HS-5 (cell line): ENCODE measurements around the gene LILRB4.
"Not testable (repeated sequence)": the region's sequence is repeated elsewhere in the genome, so short reads cannot be mapped to it uniquely, and the experiment has no call there.

Experiments
- DNase-seq: peaks from one replicate; pipeline ENCODE4 v3.0.0-alpha.2; 2012; ENCODE audit warnings: low read depth

Gene LILRB4

GRCh38 chr19:54662730-54663129 lies at the start of gene LILRB4:
LILRB4 (plus strand) TSS chr19:54662985; CDS start chr19:54663034, 49 bp downstream.
- no peak for DNase-seq

DNA sequence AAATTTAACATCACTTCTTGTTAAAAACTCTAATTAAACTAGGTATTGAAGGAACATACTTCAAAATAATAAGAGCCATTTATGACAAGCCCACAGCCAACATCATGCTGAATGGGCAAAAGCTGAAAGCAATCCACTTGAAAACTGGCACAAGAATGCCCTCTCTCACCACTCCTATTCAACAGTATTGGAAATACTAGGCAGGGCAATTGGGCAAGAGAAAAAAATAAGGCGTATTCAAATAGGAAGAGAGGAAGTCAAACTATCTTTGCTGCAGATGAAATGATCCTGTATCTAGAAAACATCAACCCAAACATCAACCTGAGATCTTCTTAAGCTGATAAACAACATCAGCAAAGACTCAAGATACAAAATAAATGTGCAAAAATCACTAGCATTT lies 48.1 kb upstream of the LILRB4 start:
- DNase-seq: no peak

GRCh38 chr19:54616057-54616456 lies 46.7 kb upstream of the LILRB4 start:
- no peak for DNase-seq

GRCh38 chr19:54616821-54617560 lies 45.8 kb upstream of the LILRB4 start:
- no peak for DNase-seq

DNA sequence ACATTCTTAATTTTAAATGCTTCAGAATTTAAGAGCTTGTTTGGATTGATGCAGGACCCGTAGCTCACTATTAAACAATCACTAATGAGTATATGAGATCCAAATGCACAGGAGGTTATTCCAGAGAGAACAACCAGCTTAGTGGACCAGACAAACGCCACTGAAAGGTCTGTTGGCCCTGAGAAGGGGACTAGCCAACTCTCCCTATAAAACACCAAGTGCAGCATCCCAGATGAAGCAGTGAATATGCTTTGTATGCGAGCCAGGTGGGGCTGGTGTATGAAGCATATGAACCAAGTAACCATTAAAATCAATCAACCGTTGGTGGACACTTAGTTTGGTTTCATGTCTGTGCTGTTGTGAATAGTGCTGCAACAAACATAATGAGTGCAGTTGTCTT lies 42.3 kb upstream of the LILRB4 start:
- DNase-seq: no peak

DNA sequence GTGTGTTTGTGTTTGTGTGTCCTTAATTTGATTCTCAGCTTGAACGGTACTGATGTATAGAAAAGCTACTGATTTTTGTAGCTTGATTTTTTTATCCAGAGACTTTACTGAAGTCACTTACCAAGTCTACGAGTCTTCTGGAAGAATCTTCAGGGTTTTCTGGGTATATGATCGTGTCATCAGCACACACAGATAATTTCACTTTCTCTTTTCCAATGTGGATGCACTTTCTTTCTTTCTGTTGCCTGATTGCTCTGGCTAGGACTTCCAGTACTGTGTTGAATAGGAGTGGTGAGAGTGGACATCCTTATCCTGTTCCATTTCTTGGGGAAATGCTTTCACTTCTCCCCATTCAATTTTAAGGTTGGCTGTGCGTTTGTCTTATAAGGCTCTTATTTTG lies 40.4 kb upstream of the LILRB4 start:
- no peak for DNase-seq

- not testable (repeated sequence) for DNase-seq
These were observed 38.6 kb upstream of the LILRB4 start for GRCh38 chr19:54624234-54624633.

GRCh38 chr19:54624934-54625730 lies 37.7 kb upstream of the LILRB4 start:
- not testable (repeated sequence) for DNase-seq

- no peak for DNase-seq
These were observed 36.0 kb upstream of the LILRB4 start for GRCh38 chr19:54626757-54627156.

DNA sequence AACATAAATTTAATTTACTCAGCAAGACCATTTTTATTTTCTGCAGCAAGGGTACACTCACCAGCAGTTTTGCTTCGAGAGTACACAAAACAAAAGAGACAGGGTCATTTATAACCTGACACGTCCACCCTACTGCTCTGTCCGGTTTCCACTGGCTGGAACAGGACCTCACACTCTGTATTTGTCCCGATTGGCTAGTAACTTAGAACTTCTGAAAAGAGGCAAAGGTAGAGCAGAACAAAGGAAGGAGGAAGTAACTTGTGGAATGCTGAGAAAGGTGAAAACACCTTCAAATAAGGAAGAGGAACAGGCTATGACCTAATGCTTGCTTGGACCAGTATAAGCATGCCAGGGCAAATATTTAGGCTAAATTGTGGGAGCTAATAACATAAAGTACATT lies 34.9 kb upstream of the LILRB4 start:
- DNase-seq: not testable (repeated sequence)

DNA sequence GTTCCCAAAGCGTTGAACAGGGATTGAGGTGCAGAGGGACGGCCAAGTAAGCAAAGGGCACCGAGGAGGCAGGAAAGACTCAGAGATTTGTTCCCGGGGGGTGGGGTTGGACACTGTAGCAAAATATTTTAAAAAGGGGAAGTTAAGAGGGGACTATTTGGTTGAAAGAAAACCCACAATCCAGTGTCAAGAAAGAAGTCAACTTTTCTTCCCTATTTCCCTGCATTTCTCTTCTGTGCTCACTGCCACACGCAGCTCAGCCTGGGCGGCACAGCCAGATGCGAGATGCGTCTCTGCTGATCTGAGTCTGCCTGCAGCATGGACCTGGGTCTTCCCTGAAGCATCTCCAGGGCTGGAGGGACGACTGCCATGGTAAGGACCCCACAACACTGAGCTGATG lies 32.5 kb upstream of the LILRB4 start, which contains the start of gene LILRB1:
Gene LILRB1, plus strand, starts transcription at position 223 of the 400 bp plus-strand sequence. CDS start 590 bp downstream, outside the sequence.
- DNase-seq: not testable (repeated sequence)

DNA sequence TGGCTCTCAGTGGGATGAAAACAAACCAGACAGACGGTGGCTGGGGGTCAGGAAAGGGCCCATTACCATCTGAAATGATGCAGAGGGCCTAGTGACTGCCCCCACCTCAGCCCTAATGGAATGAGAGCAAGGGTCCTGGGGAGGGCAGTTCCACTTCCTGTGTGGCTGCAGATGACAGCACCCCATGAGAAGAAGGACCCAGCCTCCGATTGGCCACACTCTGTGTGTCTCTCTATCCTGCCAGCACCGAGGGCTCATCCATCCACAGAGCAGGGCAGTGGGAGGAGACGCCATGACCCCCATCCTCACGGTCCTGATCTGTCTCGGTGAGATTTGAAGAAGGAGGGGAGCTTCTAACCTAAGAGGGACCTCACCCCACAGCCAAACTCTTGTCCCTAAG lies 32.0 kb upstream of the LILRB4 start:
- DNase-seq: no peak

GRCh38 chr19:54631489-54632337 lies 31.1 kb upstream of the LILRB4 start:
- not testable (repeated sequence) for DNase-seq

DNA sequence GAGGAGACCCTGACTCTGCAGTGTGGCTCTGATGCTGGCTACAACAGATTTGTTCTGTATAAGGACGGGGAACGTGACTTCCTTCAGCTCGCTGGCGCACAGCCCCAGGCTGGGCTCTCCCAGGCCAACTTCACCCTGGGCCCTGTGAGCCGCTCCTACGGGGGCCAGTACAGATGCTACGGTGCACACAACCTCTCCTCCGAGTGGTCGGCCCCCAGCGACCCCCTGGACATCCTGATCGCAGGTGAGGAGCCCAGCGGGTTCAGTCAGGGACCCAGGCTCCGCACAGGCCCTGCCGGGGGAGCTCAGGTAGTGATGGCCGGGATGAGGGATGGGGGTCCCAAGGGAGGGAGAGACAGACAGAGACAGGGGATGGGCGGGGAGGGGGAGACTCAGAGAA lies 30.3 kb upstream of the LILRB4 start:
- DNase-seq: not testable (repeated sequence)

DNA sequence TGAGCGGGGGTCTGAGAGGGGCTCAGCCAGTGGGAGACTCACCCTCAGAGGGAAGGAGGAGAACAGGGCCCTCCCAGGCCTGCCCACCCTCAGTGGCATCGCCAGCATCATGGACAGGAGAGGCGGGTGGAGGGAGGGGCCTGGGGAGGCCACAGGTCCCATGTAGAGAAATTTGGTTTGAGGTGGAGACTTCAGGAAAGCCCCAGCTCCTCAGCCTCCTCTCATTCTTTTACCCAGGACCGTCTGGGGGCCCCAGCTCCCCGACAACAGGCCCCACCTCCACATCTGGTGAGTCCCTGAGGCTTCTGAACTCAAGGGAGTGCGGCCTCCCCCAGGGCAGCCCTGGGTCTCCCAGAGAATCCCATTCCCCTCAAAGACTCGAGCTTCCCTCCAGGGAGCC lies 29.4 kb upstream of the LILRB4 start:
- no peak for DNase-seq

- not testable (repeated sequence) for DNase-seq
These were observed 26.7 kb upstream of the LILRB4 start for GRCh38 chr19:54636081-54636480.

- DNase-seq: no peak
These were observed 24.1 kb upstream of the LILRB4 start for GRCh38 chr19:54638683-54639082.

GRCh38 chr19:54642953-54643352 lies 19.8 kb upstream of the LILRB4 start:
- DNase-seq: not testable (repeated sequence)

DNA sequence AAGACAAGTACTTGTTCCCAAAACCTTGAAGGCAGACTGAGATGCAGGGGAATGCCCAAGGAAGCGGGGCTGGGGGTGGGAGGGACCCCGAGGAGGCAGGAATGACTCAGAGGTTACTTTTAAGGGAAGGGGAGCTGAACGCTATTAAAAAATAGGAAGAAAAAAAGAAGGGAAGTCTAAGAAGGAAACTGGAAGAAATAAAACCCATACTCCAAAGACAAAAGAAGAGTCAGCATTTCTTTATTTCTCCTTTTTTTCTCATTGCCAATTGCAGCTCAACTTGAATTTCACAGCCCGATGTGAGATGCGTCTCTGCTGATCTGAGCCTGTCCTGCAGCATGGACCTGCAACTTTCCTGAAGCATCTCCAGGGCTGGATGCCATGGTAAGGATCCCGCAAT lies 19.2 kb upstream of the LILRB4 start:
- not testable (repeated sequence) for DNase-seq

DNA sequence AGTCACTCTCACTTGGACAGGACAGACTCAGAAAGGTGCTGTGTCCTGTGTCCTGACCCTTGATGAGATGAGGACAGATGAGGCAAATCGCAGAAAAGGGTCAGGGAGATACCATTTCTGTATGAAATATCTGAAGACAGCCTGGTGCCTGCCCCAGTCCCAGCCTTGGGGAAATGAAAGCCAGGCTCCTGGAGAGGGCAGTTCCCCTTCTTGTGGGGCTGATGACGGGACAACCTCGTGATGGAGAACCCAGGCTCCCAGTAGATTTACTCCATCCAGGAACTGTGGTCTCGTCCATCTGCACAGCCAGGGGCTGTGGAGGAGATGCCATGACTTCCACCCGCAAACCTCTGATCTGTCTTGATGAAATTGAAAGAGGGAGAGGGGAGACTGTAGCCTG lies 18.7 kb upstream of the LILRB4 start:
- DNase-seq: no peak

DNA sequence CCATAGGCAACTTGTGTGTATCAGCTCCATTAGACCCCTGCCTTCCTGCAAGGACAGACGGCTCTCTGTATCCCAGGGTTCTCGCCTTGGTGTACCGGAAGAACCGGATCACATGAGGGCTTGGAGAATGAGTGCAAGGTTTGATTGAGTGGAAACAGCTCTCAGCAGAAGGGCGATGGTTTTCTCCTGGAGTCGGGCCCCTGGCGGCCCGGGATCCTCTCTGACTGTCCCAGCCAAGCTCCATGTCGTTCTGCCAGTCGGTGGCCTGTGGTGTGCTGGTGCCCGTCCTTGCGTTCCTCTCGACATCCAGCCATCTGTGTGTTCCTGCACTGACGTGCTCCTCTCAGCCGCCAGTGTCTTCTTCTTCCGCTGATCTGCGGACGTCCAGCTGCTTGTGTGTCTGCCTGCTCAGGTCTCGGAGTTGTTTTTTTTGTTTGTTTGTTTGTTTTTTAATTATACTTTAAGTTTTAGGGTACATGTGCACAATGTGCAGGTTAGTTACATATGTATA lies 16.4 kb upstream of the LILRB4 start:
- DNase-seq: no peak

DNA sequence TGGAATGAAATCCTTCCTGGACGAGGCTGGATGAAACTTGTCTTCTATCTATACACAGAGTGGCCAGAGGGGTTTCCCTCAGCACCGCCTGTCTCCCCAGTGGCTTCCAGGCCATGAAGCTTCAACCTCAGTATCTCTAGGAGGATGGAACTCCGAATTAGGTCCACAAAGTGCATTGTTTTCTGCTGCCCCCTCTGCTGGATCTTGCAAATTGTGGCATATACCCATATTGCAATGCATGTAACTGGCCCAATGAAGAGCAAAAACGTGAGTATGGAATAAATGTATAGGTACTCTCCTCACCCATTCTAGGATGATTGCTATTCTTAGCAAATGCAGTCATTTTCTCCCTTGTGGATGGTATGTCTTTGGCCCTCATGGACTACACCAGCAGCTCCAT lies 14.7 kb upstream of the LILRB4 start:
- no peak for DNase-seq
